Endodermal cell (in vitro differentiated cells): Measurements from ENCODE around the gene ADIPOR2. TPM values are rescaled to one million over a fixed set of nuclear protein-coding genes. Genes with fewer than 3 reads are reported as not detected.
A peak's percentile ranks its signal among the peaks of the same experiment; 100 is the strongest.
"Not testable (repeated sequence)": the region's sequence is repeated elsewhere in the genome, so short reads cannot be mapped to it uniquely, and the experiment has no call there.

Experiments
- DNase-seq: peaks from one replicate; pipeline ENCODE4 v3.0.0-alpha.2; 2017
- H3K27ac ChIP-seq: 2 replicates; pipeline ENCODE4 v1.5.1; 2013; ENCODE audit warnings: mild to moderate bottlenecking, low read depth, low read length, moderate library complexity
- H3K27me3 ChIP-seq: 2 replicates; pipeline ENCODE4 v1.6.1; 2013; ENCODE audit warnings: mild to moderate bottlenecking, low read length, moderate library complexity; ENCODE audit not compliant: insufficient read depth, control insufficient read depth, poor library complexity, severe bottlenecking
- H3K36me3 ChIP-seq: 2 replicates; pipeline ENCODE4 v1.7.0; 2013; ENCODE audit warnings: mild to moderate bottlenecking, low read length, moderate library complexity; ENCODE audit not compliant: control insufficient read depth, insufficient read depth
- H3K4me1 ChIP-seq: one replicate; pipeline ENCODE4 v1.7.0; 2013; ENCODE audit warnings: low read length; ENCODE audit not compliant: control insufficient read depth, insufficient read depth
- H3K4me3 ChIP-seq: 2 replicates; pipeline ENCODE4 v1.5.1; 2013; ENCODE audit warnings: mild to moderate bottlenecking, low read length, moderate library complexity
- H3K9ac ChIP-seq: 2 replicates; pipeline ENCODE4 v1.6.1; 2013; ENCODE audit warnings: mild to moderate bottlenecking, low read length, moderate library complexity; ENCODE audit not compliant: poor library complexity, severe bottlenecking; ENCODE audit errors: extremely low read depth
- H3K9me3 ChIP-seq: 2 replicates; pipeline ENCODE4 v1.6.1; 2013; ENCODE audit warnings: mild to moderate bottlenecking, low read length, moderate library complexity; ENCODE audit not compliant: control insufficient read depth
- H3K27ac Mint-ChIP-seq: 2 replicates; pipeline ENCODE4 v1.8.0; 2020; ENCODE audit warnings: mixed read lengths
- H3K27me3 Mint-ChIP-seq: 2 replicates; pipeline ENCODE4 v1.8.0; 2021; ENCODE audit warnings: mild to moderate bottlenecking, mixed read lengths; ENCODE audit not compliant: insufficient read depth
- H3K36me3 Mint-ChIP-seq: 2 replicates; pipeline ENCODE4 v1.8.0; 2020; ENCODE audit warnings: low read depth, mixed read lengths
- H3K4me1 Mint-ChIP-seq: 2 replicates; pipeline ENCODE4 v1.8.0; 2020; ENCODE audit warnings: mixed read lengths
- H3K4me3 Mint-ChIP-seq: 2 replicates; pipeline ENCODE4 v1.8.0; 2020; ENCODE audit warnings: mild to moderate bottlenecking, moderate library complexity, mixed read lengths
- H3K9me3 Mint-ChIP-seq: 2 replicates; pipeline ENCODE4 v1.8.0; 2020; ENCODE audit warnings: mild to moderate bottlenecking, mixed read lengths
- CTCF ChIP-seq: fragments of 200-600 bp; sonication (generic); conservative IDR thresholded peaks from 2 replicates; pipeline ENCODE4 v1.5.0; 2021; ENCODE audit warnings: antibody characterized with exemption, mild to moderate bottlenecking
- WGBS, 2 experiments: methylation state at CpG; one replicate each; pipeline versions ENCODE4 v1.1.5 to v1.1.7; 2013; ENCODE audit warnings: missing lambda C conversion rate in 2 of 2, mixed read lengths in 1 of 2; ENCODE audit not compliant: insufficient coverage in 1 of 2, insufficient read length in 1 of 2; 5-methylcytosine and 5-hydroxymethylcytosine counted together
- total RNA-seq, 2 donors: library from RNA; stranded (reverse); fragmentation: NEBNext Ultra II Directional in 1 of 2; extraction: Animal tissue kit (Norgen Biotek cat#: 25700) in 1 of 2; gene quantifications; 2 replicates in 1 of 2; 3 replicates in 1 of 2; pipeline ENCODE4 v1.2.1, GENCODE V29; 2021

ADIPOR2 gene
- total RNA-seq, 2 donors from 2014 or later, result 53.7 to 124 TPM

- no peak for DNase-seq
- Mint-ChIP-seq H3K4me3 (no peak overlapping the region), H3K27ac (no peak overlapping the region), H3K36me3 (no peaks in the 10 kb centered on the region), H3K9me3 (peaks cover 18% of the 10 kb centered on the region), H3K4me1 (peaks cover 15% of the 10 kb centered on the region), H3K27me3 (peaks cover 33% of the 10 kb centered on the region)
- no peak overlapping the region for H3K9ac ChIP-seq
- no peaks in the 10 kb centered on the region for H3K9me3 ChIP-seq
- peak overlapping the region; percentile 38 for H3K27ac ChIP-seq
- WGBS, 2 experiments, result 89% methylated on average over 12 to 21 of the region's 21 CpGs
- TF ChIP-seq CTCF, result no peak
- no peaks in the 10 kb centered on the region for H3K4me1 ChIP-seq
- H3K4me3 ChIP-seq, result no peak overlapping the region
- no peaks in the 10 kb centered on the region for H3K36me3 ChIP-seq
- peaks cover 19% of the 10 kb centered on the region for H3K27me3 ChIP-seq
Observed at GRCh38 chr12:1815814-1816729, 125.2 kb downstream of the ADIPOR2 start.

DNA sequence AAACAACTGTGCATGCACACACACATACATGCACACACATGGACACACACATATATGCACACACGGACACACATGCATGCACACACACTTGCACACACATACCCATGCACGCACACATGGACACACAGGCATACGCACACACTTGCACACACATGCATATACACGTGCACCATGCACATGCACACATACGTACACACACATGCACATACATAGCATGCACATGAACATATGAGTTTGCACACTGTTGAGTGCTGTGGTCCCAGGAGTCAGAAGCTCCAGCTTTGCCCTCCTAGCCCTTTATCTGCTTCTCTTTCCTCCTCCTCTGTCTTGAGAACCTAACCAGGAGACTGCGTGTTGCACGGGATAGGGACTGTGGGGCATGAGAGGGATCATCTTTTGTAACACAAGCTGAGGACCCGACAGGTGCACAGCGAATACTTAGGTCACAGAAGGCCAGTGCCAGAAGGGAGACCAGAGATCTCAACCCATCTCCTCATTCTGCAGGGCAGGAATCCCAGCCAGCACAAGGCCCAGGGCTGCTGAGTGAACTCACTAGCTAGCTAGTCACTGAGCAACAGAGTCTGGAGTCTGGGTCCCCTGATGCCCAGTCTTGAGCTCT lies 126.0 kb downstream of the ADIPOR2 start:
- Histone ChIP-seq H3K36me3 (no peaks in the 10 kb centered on the region), H3K27ac (no peak overlapping the region), H3K4me1 (no peaks in the 10 kb centered on the region), H3K4me3 (no peak overlapping the region), H3K27me3 (peaks cover 27% of the 10 kb centered on the region), H3K9ac (no peak overlapping the region), H3K9me3 (no peaks in the 10 kb centered on the region)
- Mint-ChIP-seq H3K4me1 (peaks cover 19% of the 10 kb centered on the region), H3K9me3 (peaks cover 18% of the 10 kb centered on the region), H3K27ac (no peak overlapping the region), H3K4me3 (no peak overlapping the region), H3K36me3 (no peaks in the 10 kb centered on the region), H3K27me3 (peaks cover 40% of the 10 kb centered on the region)
- DNase-seq, result no peak
- WGBS, 2 experiments, result 92 to 94% methylated on average over 9 of the region's 9 CpGs
- TF ChIP-seq CTCF, result no peak

GRCh38 chr12:1817928-1818327 lies 127.1 kb downstream of the ADIPOR2 start:
- peaks cover 18% of the 10 kb centered on the region for H3K9me3 Mint-ChIP-seq

More at GRCh38 chr12:1817928-1818327, 127.1 kb downstream of the ADIPOR2 start:
- not testable (repeated sequence) for H3K27ac ChIP-seq, H3K4me3 ChIP-seq, H3K9me3 ChIP-seq, H3K36me3 ChIP-seq, H3K27ac Mint-ChIP-seq, H3K4me1 ChIP-seq, DNase-seq, H3K9ac ChIP-seq, H3K4me3 Mint-ChIP-seq, H3K36me3 Mint-ChIP-seq
- H3K27me3 ChIP-seq, result peaks cover 34% of the 10 kb centered on the region
- Mint-ChIP-seq H3K4me1 (peaks cover 22% of the 10 kb centered on the region), H3K27me3 (peaks cover 48% of the 10 kb centered on the region)
- 89 to 96% methylated on average over 7 to 24 of the region's 28 CpGs for whole genome bisulfite sequencing, 2 experiments
